ENCODE measurements around the gene AGO4.

AGO4 gene

DNA sequence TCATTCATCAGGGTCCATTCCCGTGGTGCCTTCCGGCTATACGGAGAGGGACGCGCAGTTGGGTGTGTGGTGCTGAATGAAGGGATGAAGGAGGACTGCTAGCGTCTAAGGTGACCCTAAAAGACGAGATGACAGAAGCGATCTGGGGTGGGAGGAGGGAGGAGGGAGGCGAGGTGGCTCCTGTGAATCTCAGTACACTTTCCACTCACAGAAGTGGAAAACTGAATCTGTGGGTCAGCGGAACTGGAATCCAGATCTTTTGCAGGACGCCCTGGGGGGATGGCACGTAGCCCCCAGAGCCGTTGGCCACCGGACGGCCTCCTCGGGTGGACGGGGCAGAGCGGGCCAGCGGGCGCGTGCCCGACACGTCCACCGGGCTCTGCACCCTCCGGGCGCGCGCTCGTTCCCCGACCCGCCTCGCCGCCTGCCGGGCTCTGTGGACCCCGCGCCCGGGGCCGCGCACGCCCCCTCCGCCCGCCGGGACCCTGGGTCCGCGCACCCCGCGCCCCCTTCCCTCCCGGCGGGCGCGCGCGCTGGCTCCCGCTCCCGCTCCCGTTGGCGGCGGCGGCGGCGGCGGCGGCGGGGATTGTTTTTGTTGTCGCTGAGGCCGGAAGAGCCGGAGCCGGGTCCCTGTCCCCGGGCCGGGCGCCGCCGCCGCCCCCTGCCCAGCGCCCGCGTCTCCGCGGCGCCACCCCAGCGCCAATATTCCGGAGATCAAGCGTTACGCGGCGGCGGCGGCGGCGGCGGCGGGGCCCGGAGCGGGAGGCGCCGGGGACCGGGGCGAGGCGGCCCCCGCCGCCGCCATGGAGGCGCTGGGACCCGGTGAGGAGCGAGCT is at the start of gene AGO4:
Gene AGO4 (plus strand): TSS at position 403 of the 836 bp plus-strand sequence. CDS start 401 bp downstream, at position 804.
- H3K36me3 ChIP-seq: no peaks in the 10 kb centered on the region
- peak within 1 kb of the TSS; percentile 89 to 96 for H3K4me3 ChIP-seq (ENCODE audit: low read depth in 1 of 2, low read length in 1 of 2)
- peak within 1 kb of the TSS; percentile 100 for H3K27ac ChIP-seq
- H3K9me3 ChIP-seq: no peaks in the 10 kb centered on the region
- H3K27me3 ChIP-seq: no peaks in the 10 kb centered on the region
- peaks cover 77 to 90% of the 10 kb centered on the region in 2 experiments for H3K4me1 ChIP-seq (ENCODE audit: control insufficient read depth in 1 of 2, insufficient read depth in 1 of 2, low read depth in 1 of 2, low read length in 1 of 2)
- TF ChIP-seq, protein P1, sequence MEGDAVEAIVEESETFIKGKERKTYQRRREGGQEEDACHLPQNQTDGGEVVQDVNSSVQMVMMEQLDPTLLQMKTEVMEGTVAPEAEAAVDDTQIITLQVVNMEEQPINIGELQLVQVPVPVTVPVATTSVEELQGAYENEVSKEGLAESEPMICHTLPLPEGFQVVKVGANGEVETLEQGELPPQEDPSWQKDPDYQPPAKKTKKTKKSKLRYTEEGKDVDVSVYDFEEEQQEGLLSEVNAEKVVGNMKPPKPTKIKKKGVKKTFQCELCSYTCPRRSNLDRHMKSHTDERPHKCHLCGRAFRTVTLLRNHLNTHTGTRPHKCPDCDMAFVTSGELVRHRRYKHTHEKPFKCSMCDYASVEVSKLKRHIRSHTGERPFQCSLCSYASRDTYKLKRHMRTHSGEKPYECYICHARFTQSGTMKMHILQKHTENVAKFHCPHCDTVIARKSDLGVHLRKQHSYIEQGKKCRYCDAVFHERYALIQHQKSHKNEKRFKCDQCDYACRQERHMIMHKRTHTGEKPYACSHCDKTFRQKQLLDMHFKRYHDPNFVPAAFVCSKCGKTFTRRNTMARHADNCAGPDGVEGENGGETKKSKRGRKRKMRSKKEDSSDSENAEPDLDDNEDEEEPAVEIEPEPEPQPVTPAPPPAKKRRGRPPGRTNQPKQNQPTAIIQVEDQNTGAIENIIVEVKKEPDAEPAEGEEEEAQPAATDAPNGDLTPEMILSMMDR (IDR thresholded peaks at IDR 0.05): no peak

DNA sequence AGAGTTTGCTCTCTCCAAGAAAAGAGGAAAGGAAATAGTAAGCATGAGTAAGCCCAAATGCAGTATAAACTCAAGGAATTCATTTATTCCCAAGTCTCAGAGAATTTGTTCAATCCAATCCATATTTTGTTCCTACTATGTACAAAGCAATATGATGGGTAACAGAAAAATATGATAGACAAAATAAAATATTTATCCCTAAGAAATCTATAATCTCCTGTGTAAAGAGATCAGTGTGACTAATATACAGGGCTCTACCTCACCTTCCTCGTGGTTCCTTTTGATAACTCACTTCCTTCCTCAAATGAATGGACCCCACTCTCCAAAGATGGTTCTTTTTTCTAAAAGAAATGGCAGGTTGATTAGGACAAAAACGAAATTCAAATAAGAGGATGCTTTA is 45.7 kb upstream of the AGO4 start:
- TF ChIP-seq, protein P1 (IDR thresholded peaks at IDR 0.05): no peak
- Histone ChIP-seq H3K27me3 (no peaks in the 10 kb centered on the region), H3K36me3 (peaks cover 14% of the 10 kb centered on the region), H3K9me3 (no peaks in the 10 kb centered on the region), H3K27ac (peak overlapping the region; percentile 14), H3K4me1 (ENCODE audit: control insufficient read depth in 1 of 2, insufficient read depth in 1 of 2, low read depth in 1 of 2, low read length in 1 of 2) (peaks cover 0 to 8% of the 10 kb centered on the region in 2 experiments), H3K4me3 (ENCODE audit: low read depth in 1 of 2, low read length in 1 of 2) (no peak overlapping the region)

GRCh38 chr1:35763201-35763600 is 44.6 kb upstream of the AGO4 start:
- Histone ChIP-seq H3K9me3 (no peaks in the 10 kb centered on the region), H3K27ac (no peak overlapping the region), H3K27me3 (no peaks in the 10 kb centered on the region), H3K4me1 (ENCODE audit: control insufficient read depth in 1 of 2, insufficient read depth in 1 of 2, low read depth in 1 of 2, low read length in 1 of 2) (peaks cover 0 to 8% of the 10 kb centered on the region in 2 experiments), H3K36me3 (peaks cover 14% of the 10 kb centered on the region), H3K4me3 (ENCODE audit: low read depth in 1 of 2, low read length in 1 of 2) (no peak overlapping the region)
- TF ChIP-seq, protein P1 (IDR thresholded peaks at IDR 0.05): no peak

DNA sequence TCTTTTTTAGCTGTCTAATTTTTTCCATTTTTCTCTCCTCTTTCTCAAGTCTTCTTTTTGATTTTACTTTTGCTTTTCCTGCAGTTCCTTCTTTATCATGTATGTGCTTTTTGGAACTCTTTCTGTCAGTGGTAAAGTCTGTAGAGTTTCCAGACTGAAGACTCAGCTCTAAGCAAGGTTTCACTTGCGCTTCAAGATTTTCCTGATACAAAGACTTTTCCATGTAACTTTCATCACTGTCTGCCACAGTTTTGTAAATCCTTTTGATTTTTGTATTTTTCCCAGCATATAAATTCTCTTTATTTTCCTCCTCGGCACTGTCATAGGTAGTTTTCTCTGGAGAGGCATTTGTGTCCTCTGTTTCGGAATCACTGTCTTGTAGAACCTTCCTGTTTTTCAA is 43.5 kb upstream of the AGO4 start:
- Histone ChIP-seq H3K27ac (no peak overlapping the region), H3K4me1 (ENCODE audit: control insufficient read depth in 1 of 2, insufficient read depth in 1 of 2, low read depth in 1 of 2, low read length in 1 of 2) (peaks cover 4 to 15% of the 10 kb centered on the region in 2 experiments), H3K4me3 (ENCODE audit: low read depth in 1 of 2, low read length in 1 of 2) (no peak overlapping the region), H3K36me3 (peaks cover 8% of the 10 kb centered on the region), H3K9me3 (no peaks in the 10 kb centered on the region), H3K27me3 (no peaks in the 10 kb centered on the region)
- TF ChIP-seq, protein P1 (IDR thresholded peaks at IDR 0.05): no peak

DNA sequence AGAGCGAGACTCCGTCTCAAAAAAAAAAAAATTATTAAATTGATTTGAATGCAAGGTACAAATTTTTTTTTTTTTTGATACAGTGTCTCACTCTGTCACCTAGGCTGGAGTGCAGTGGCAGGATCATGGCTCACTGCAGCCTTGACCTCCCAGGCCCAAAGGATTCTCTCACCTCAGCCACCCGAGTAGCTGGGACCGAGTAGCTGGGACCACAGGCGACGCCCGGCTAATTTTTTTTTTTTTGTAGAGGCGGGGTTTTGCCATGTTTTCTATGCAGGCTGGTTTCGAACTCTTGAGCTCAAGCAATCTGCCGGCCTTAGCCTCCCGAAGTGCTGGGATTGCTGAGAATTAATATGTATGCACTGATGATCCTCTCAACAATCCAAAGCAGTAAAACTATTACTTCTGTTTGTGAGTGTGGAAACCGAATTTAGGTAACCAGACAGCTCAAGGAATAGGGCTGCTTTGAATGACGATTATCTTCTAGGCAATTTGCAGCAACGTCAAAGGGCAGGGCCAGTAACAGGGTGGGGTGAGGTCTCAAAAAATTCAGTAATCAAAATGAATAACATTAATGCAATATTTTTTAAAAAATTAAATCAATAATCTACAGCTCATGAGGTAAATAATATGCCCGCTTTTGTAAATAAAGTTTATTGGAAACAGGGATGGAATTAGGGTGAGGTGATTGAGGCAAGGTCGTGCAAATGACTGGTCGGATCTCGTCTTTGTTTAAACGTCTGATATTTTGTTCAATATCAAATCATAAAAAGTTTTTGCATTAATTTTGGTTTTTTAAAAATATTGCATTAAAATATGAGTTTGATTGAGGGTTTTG is 39.2 kb upstream of the AGO4 start:
- H3K4me3 ChIP-seq (ENCODE audit: low read depth in 1 of 2, low read length in 1 of 2): peak overlapping the region; percentile 84 to 85
- peaks cover 9 to 11% of the 10 kb centered on the region in 2 experiments for H3K4me1 ChIP-seq (ENCODE audit: control insufficient read depth in 1 of 2, insufficient read depth in 1 of 2, low read depth in 1 of 2, low read length in 1 of 2)
- no peaks in the 10 kb centered on the region for H3K27me3 ChIP-seq
- peak overlapping the region; percentile 82 for H3K27ac ChIP-seq
- no peaks in the 10 kb centered on the region for H3K9me3 ChIP-seq
- TF ChIP-seq, protein P1 (IDR thresholded peaks at IDR 0.05): no peak
- no peaks in the 10 kb centered on the region for H3K36me3 ChIP-seq
